Urinary bladder (tissue), 4 donors: Measurements from ENCODE around the gene NTRK3. TPM values are rescaled to one million over a fixed set of nuclear protein-coding genes. Genes with fewer than 3 reads are reported as not detected.

Experiments used
- DNase-seq: peaks from one replicate; pipeline ENCODE4 v3.0.0-alpha.2; 2015; ENCODE audit errors: extremely low spot score
- H3K27ac ChIP-seq: one replicate; pipeline ENCODE4 v1.5.1; 2013; ENCODE audit warnings: low read depth, mild to moderate bottlenecking, moderate library complexity
- H3K36me3 ChIP-seq: one replicate; pipeline ENCODE4 v1.6.1; 2013; ENCODE audit warnings: mild to moderate bottlenecking, moderate library complexity; ENCODE audit not compliant: insufficient read depth
- H3K4me1 ChIP-seq: one replicate; pipeline ENCODE4 v1.6.1; 2013; ENCODE audit warnings: mild to moderate bottlenecking, moderate library complexity; ENCODE audit not compliant: insufficient read depth
- H3K4me3 ChIP-seq: one replicate; pipeline ENCODE4 v1.5.1; 2013; ENCODE audit warnings: low read depth, low read length
- WGBS: extraction: QIAGEN DNeasy Blood & Tissue Kit; methylation state at CpG from one replicate; pipeline ENCODE4 v1.1.7; 2013; 5-methylcytosine and 5-hydroxymethylcytosine counted together
- polyA plus RNA-seq: library from polyadenylated mRNA; stranded (reverse); fragments of 200-250 nt; gene quantifications from one replicate; pipeline ENCODE4 v1.2.3, GENCODE V29; 2013
- total RNA-seq: library from RNA; depleted of rRNA; stranded (reverse); fragments of >200 nt; gene quantifications from one replicate; pipeline ENCODE4 v1.2.3, GENCODE V29; 2014
- donor health status: healthy with polysubstance abuse.
- donor health status: healthy.

NTRK3 gene
- total and polyA plus RNA-seq, 2 donors, result 10.6 to 26.4 TPM

DNA sequence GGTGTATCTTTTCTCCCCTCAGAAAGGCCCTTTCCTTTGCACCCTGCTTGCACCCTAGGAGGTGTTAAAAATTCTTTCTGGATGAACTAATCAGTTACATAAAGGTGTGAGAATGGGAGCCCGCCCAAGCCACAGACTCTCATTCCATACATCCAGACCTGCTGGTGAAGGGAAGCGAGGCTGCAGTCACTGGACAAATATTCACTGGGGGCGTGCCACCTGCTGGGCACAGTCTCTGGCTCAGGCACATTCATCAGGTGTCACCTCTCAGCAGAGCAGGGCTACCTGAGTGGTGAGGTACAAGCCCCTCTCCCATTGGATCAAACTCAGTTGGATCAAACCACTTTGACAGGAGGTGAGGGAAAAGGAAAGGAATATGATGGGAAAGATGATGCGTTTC lies 52.0 kb downstream of the NTRK3 start:
- 91% methylated on average over 4 of the region's 4 CpGs for WGBS
- DNase-seq, result no peak

GRCh38 chr15:88202231-88202630 lies 54.3 kb downstream of the NTRK3 start:
- H3K4me3 ChIP-seq, result no peak overlapping the region
- no peak overlapping the region for H3K27ac ChIP-seq
- no peaks in the 10 kb centered on the region for H3K4me1 ChIP-seq
- WGBS, result 81% methylated on average over 4 of the region's 4 CpGs
- DNase-seq, result no peak
- no peaks in the 10 kb centered on the region for H3K36me3 ChIP-seq

More for the DNA sequence above, 52.0 kb downstream of the NTRK3 start:
- H3K4me1 ChIP-seq, result no peaks in the 10 kb centered on the region
- no peak overlapping the region for H3K27ac ChIP-seq
- H3K36me3 ChIP-seq, result no peaks in the 10 kb centered on the region
- no peak overlapping the region for H3K4me3 ChIP-seq

GRCh38 chr15:88201207-88201606 lies 55.3 kb downstream of the NTRK3 start:
- no peaks in the 10 kb centered on the region for H3K4me1 ChIP-seq
- H3K4me3 ChIP-seq, result no peak overlapping the region
- H3K36me3 ChIP-seq, result no peaks in the 10 kb centered on the region
- 84% methylated on average over 3 of the region's 3 CpGs for WGBS
- no peak for DNase-seq
- H3K27ac ChIP-seq, result no peak overlapping the region

DNA sequence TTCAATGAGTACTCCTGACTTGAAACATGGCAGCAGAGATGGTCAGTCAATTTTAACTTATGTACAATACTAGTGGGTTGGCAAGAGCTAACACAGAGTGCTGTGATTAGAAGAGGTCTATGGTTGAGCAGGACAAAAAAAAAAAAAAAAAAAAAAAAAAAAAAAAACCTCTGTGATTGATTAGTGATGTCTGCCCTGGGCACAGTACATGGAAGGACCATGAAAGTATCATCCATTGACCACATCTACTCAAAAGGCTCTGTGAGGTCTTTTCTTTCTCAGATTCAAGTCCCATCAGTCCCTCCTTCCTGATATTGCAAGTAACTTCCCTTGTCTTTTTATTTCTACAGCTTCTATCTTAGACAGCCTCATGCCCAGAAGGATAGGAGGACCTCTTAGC lies 59.6 kb downstream of the NTRK3 start:
- no peaks in the 10 kb centered on the region for H3K4me1 ChIP-seq

GRCh38 chr15:88194162-88194561 lies 62.4 kb downstream of the NTRK3 start:
- 92% methylated on average over 4 of the region's 4 CpGs for whole genome bisulfite sequencing
- no peak for DNase-seq
- no peaks in the 10 kb centered on the region for H3K36me3 ChIP-seq
- H3K4me3 ChIP-seq, result no peak overlapping the region
- H3K4me1 ChIP-seq, result no peaks in the 10 kb centered on the region
- no peak overlapping the region for H3K27ac ChIP-seq

More for the DNA sequence above, 59.6 kb downstream of the NTRK3 start:
- no peak overlapping the region for H3K4me3 ChIP-seq
- H3K27ac ChIP-seq, result no peak overlapping the region
- no peaks in the 10 kb centered on the region for H3K36me3 ChIP-seq
- no peak for DNase-seq

DNA sequence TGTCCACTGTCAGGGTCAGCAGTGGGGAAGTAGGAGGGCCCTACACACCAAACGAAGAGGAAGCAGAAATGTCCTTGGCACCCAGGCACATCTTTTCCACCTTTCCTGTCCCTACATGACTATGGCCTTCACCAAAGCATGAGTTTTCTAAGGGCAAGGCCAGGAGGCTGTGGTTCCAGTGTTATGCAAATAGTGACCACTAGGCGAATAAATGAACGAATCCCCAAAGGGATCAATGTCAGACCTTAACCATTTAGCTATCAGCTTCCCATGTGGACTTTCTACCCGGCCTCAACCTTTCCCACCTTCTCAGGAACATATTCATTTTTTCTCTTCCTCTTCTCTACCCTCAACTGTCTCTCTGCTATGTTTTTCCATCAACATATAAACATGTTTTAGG lies 63.1 kb downstream of the NTRK3 start:
- no peak for DNase-seq
- no peaks in the 10 kb centered on the region for H3K4me1 ChIP-seq
- no peaks in the 10 kb centered on the region for H3K36me3 ChIP-seq
- no peak overlapping the region for H3K4me3 ChIP-seq
- 73% methylated on average over 4 of the region's 4 CpGs for WGBS
- H3K27ac ChIP-seq, result no peak overlapping the region

DNA sequence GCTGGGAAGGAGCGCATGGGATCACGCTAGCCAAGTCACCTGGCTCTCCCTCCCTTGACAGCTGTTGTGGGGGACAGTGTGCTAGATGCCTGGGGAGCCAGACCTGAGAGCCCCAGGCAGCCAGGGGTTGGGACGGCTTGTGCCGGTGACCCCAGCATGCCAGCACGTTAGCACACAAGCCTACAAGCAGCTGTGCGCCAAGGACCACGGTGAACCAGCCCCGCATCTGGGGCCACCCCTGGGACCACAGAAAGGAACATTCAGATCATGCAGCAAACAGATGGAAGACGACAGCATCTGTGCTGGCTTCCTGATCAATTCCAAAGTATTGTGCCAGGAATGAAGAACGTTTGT lies 64.8 kb downstream of the NTRK3 start:
- WGBS, result 84% methylated on average over 10 of the region's 10 CpGs
- Histone ChIP-seq H3K27ac (no peak overlapping the region), H3K36me3 (no peaks in the 10 kb centered on the region), H3K4me1 (no peaks in the 10 kb centered on the region), H3K4me3 (no peak overlapping the region)
- no peak for DNase-seq

- DNase-seq, result no peak
- Histone ChIP-seq H3K36me3 (no peaks in the 10 kb centered on the region), H3K4me1 (no peaks in the 10 kb centered on the region), H3K4me3 (no peak overlapping the region), H3K27ac (no peak overlapping the region)
- WGBS, result 80% methylated on average over 3 of the region's 3 CpGs
Measured at GRCh38 chr15:88190232-88190631, 66.3 kb downstream of the NTRK3 start.

DNA sequence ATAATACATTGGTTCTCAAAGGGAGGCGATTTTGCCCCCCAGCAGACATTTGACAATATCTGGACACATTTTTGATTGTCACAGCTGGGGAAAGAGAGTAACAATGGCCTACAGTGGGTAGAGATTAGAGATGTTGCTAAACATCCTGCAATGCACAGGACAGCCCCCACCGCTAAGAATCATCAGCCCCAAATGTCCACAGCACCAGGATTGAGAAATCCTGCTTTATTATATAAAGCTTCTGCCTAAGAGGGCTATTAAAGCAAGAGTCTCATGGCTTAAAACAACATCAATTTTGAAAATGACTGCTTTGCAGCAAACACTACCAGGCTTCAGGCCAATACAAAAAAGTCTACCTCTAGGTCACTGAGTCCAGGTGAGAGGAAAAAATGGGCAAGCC lies 68.2 kb downstream of the NTRK3 start:
- Histone ChIP-seq H3K4me3 (no peak overlapping the region), H3K4me1 (no peaks in the 10 kb centered on the region), H3K36me3 (no peaks in the 10 kb centered on the region), H3K27ac (no peak overlapping the region)
- 76% methylated on average over 2 of the region's 2 CpGs for WGBS
- no peak for DNase-seq

DNA sequence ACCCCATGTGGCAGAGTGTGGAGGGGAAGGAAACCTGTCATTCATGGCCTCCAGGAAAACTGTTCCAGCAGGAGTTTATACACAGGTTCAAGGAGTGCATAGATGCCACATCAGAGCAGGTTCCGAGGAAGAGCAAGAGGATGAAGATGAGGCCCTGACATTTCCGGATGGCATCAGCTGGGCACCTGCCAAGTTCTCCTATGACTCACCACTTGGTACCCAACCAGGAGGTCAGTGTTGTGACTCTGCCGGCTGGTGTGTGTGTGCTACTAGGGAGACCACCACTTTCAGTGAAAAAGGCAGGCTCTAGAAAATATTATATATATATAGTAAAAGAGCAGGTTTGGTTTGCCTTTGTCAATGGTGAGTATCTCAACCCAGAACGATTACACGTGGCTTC lies 69.3 kb downstream of the NTRK3 start:
- no peaks in the 10 kb centered on the region for H3K4me1 ChIP-seq
- no peaks in the 10 kb centered on the region for H3K36me3 ChIP-seq
- DNase-seq, result no peak
- no peak overlapping the region for H3K4me3 ChIP-seq
- WGBS, result 73% methylated on average over 5 of the region's 5 CpGs
- no peak overlapping the region for H3K27ac ChIP-seq

DNA sequence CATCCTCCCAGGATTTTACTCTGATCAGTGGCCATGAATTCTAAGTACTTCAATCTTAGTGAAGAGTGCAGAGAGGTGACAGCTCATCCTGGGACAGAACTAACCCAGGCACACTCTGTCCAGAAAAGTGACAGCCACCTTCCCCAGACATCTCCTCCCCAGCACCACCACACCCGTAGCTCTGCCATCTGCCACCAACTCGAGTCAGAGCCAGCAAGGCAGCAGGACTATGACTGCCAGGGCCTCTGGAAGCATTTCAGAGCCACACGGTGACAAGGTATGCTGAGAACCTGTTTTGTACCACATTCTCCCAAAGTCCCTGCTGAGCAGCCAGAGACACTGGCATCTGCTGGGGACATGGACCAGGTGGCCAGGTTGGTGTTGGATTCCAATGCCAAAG lies 71.0 kb downstream of the NTRK3 start:
- no peak overlapping the region for H3K4me3 ChIP-seq
- H3K36me3 ChIP-seq, result no peaks in the 10 kb centered on the region
- DNase-seq, result no peak
- 80% methylated on average over 3 of the region's 3 CpGs for WGBS
- H3K27ac ChIP-seq, result no peak overlapping the region
- H3K4me1 ChIP-seq, result no peaks in the 10 kb centered on the region

- no peak for DNase-seq
- Histone ChIP-seq H3K27ac (no peak overlapping the region), H3K4me1 (no peaks in the 10 kb centered on the region), H3K4me3 (no peak overlapping the region), H3K36me3 (no peaks in the 10 kb centered on the region)
- WGBS, result 80% methylated on average over 6 of the region's 6 CpGs
Measured at GRCh38 chr15:88181613-88182012, 74.9 kb downstream of the NTRK3 start.

GRCh38 chr15:88179562-88179961 lies 77.0 kb downstream of the NTRK3 start:
- no peaks in the 10 kb centered on the region for H3K4me1 ChIP-seq
- no peak overlapping the region for H3K4me3 ChIP-seq
- no peaks in the 10 kb centered on the region for H3K36me3 ChIP-seq
- no peak for DNase-seq
- H3K27ac ChIP-seq, result no peak overlapping the region
- 95% methylated on average over 3 of the region's 3 CpGs for WGBS

- Histone ChIP-seq H3K4me3 (no peak overlapping the region), H3K4me1 (no peaks in the 10 kb centered on the region), H3K36me3 (no peaks in the 10 kb centered on the region), H3K27ac (no peak overlapping the region)
- WGBS, result 74% methylated on average over 5 of the region's 5 CpGs
- no peak for DNase-seq
Measured at GRCh38 chr15:88178631-88179030, 77.9 kb downstream of the NTRK3 start.

- Histone ChIP-seq H3K36me3 (no peaks in the 10 kb centered on the region), H3K27ac (no peak overlapping the region), H3K4me1 (no peaks in the 10 kb centered on the region), H3K4me3 (no peak overlapping the region)
- 57% methylated on average over 1 of the region's 1 CpG for WGBS
- DNase-seq, result no peak
Measured at GRCh38 chr15:88177451-88177850, 79.1 kb downstream of the NTRK3 start.
